ENCODE data around the gene MAPKAPK5. TPM values are rescaled to one million over a fixed set of nuclear protein-coding genes. Genes with fewer than 3 reads are reported as not detected.
A peak's percentile ranks its signal among the peaks of the same experiment; 100 is the strongest.
"Not testable (repeated sequence)": the region's sequence is repeated elsewhere in the genome, so short reads cannot be mapped to it uniquely, and the experiment has no call there.

Gene MAPKAPK5
- polyA plus RNA-seq, 1 donor from 2014 or later = 35.0 TPM

DNA sequence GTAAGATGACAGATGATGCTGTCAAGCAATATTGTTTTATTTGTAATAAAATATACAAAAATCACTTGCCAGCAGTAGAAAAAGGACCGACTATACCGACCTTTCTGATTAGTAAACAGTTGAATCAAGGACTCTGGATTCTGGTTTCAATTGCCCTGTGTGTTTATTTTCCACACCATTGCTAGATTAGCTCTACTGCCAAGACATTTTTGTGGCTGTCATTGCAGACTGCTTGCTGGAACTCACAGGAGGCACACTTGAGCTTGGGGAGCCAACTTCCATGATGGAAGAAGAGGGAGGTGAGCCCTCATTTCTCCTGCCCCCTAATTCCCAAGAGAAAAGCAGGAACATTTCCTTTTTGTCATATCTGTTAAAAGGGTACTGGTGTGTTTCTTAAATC, 51.3 kb downstream of the MAPKAPK5 start:
- H3K9me3 Mint-ChIP-seq = no peaks in the 10 kb centered on the region
- no peaks in the 10 kb centered on the region for H3K27me3 Mint-ChIP-seq
- no peaks in the 10 kb centered on the region for H3K4me1 Mint-ChIP-seq
- no peak overlapping the region for H3K4me3 Mint-ChIP-seq
- H3K27ac Mint-ChIP-seq = no peak overlapping the region
- H3K36me3 Mint-ChIP-seq = peaks cover 7% of the 10 kb centered on the region

DNA sequence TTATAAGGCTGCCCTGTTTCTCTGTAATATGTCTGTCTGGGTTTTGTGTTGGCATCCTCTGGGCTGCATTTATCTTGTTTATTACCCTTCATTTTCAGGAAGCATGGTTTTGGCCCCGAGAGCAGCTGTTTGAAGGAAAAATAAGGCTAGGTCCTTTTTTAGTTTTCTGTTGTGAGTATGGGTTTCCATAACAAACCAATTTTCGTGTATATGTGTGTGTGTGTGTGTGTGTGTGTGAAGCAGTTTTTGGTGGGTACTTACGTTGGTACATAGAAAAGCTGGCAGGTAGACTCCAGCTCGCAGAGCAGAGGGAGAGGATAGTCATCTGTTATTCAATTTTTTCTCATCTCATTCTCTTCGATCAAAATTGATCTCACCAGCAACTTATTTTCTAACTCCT, 52.5 kb downstream of the MAPKAPK5 start:
- Mint-ChIP-seq H3K27me3 (no peaks in the 10 kb centered on the region), H3K9me3 (no peaks in the 10 kb centered on the region), H3K27ac (no peak overlapping the region), H3K36me3 (peaks cover 7% of the 10 kb centered on the region), H3K4me1 (peaks cover 0 to 2% (median 0%) of the 10 kb centered on the region in 3 donors), H3K4me3 (no peak overlapping the region)

DNA sequence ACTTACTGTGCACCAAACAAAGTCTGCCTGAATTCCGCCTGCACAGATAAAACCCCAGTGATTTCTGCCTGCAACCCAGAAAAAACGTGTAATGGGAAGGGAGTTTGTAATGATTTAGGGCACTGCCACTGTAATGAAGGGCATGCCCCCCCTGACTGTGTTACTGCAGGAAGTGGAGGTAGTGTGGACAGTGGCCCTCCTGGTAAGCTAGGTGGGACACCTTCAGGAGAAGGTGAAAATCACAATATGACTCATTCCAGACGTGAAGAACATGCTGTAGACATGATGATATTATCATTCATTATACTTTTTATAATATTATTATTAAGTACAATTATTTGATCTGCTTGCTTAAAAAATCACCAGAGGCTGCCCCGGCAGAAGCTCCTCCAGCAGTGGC, 59.2 kb downstream of the MAPKAPK5 start:
- peak overlapping the region in 2 of 3 donors; percentile 39 to 67 for H3K27ac Mint-ChIP-seq
- peaks cover 0 to 2% (median 0%) of the 10 kb centered on the region in 3 donors for H3K4me1 Mint-ChIP-seq
- no peak overlapping the region for H3K4me3 Mint-ChIP-seq
- peaks cover 0 to 4% (median 3%) of the 10 kb centered on the region in 3 donors for H3K9me3 Mint-ChIP-seq
- H3K36me3 Mint-ChIP-seq = peaks cover 6% of the 10 kb centered on the region
- no peaks in the 10 kb centered on the region for H3K27me3 Mint-ChIP-seq

DNA sequence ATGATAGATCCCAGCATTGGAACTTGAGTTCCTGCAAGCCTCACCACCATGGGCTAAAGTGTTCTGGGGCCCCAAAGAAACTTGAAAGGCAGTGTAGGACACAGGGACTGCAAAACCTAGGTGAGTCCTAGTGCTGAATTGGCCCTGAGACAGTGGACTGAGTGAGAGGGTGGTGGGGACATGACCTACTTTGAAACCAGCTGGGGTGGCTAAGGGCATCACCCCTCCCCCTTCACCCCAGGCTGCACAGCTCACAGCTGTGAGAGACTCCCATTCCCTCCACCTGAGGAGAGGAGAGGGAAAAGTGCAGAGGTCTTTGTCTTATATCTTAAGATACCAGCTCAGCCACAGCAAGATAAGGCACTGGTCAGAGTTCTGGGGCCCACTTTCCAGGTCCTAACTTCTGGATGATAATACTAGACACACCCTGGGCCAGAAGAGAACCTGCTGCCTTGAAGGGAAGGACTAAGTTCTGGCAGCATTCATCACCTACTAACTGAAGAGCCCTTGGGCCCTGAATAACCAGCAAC, 62.5 kb downstream of the MAPKAPK5 start:
- no peak overlapping the region for H3K4me3 Mint-ChIP-seq

DNA sequence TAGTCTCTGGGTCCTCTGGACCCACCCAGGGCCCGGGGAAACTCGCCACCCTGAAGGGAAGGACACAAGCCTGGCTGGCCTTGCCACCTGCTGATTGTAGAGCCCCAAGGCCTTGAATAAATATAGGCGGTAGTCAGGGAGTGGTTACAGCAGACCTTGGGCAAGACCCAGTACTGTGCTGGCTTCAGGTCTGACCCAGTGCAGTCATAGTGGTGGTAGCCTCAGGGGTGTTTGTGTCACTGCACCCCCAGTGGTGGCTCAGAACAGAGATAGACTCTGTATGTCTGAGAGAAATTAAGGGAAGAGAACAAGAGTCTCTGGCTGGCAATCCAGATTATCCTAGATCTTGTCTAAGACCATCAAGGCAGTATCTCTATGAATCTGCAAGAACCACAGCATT, 63.5 kb downstream of the MAPKAPK5 start:
- peaks cover 18% of the 10 kb centered on the region for H3K36me3 Mint-ChIP-seq
- H3K9me3 Mint-ChIP-seq = peaks cover 5 to 11% (median 8%) of the 10 kb centered on the region in 3 donors

More for the DNA sequence above, 62.5 kb downstream of the MAPKAPK5 start:
- Mint-ChIP-seq H3K27ac (peak overlapping the region in 1 of 3 donors; percentile 28), H3K27me3 (no peaks in the 10 kb centered on the region), H3K9me3 (peaks cover 5 to 10% (median 7%) of the 10 kb centered on the region in 3 donors), H3K4me1 (no peaks in the 10 kb centered on the region), H3K36me3 (peaks cover 13% of the 10 kb centered on the region)

DNA sequence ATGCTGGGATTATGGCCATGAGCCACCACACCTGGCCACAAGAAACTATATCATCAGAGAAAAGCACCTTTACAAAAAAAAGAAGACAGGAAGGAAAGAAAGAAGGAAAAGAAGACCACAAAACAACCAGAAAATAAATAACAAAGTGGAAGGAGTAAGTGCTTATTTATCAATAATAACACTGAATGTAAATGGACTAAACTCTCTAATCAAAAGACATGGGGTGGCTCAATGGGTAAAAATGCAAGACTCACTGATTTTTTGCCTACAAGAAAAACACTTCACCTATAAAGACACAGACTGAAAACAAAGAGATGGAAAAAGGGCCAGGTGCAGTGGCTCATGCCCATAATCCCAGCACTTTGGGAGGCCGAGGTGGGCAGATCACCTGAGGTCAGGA, 65.7 kb downstream of the MAPKAPK5 start:
- Mint-ChIP-seq H3K4me3 (no peak overlapping the region), H3K36me3 (peaks cover 18% of the 10 kb centered on the region), H3K9me3 (peaks cover 5 to 11% (median 10%) of the 10 kb centered on the region in 3 donors), H3K27me3 (no peaks in the 10 kb centered on the region), H3K4me1 (no peaks in the 10 kb centered on the region), H3K27ac (no peak overlapping the region)

More for the DNA sequence above, 63.5 kb downstream of the MAPKAPK5 start:
- Mint-ChIP-seq H3K27ac (no peak overlapping the region), H3K27me3 (no peaks in the 10 kb centered on the region), H3K4me1 (no peaks in the 10 kb centered on the region), H3K4me3 (no peak overlapping the region)

DNA sequence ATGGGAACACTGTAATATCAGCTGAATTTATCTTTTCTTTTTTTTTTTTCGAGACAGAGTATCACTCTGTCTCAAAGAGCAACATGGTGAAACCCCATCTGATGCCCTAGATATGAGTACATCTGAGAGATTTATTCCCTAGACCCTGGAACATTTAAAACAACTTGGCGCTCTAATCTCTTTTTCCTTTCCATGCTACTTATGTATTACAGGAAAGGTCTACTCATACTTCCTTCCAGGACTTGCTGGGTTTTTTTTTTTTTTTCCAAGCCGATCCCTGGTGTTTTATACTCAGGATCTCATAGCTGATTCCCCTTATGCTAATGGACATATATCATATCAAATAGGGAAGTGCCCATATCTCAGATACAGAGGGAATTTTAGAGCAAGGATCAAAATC, 83.1 kb downstream of the MAPKAPK5 start:
- H3K27ac Mint-ChIP-seq = no peak overlapping the region

DNA sequence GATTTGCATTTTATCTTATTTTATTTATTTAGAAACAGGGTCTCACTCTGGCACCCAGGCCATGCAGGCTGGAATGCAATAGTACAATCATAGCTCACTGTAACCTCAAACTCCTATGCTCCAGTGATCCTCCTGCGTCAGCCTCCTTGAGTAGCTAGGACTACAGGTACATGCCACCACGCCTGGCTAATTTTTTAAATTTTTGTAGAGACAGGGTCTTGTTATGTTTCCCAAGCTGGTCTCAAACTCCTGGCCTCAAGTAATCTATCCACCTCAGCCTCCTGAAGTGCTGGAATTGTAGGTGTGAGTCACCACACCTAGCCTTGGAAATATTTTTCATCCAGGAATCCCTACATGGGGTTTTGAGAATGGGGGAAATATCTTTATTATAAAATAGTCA, 84.6 kb downstream of the MAPKAPK5 start:
- Mint-ChIP-seq H3K27ac (no peak overlapping the region), H3K4me1 (no peaks in the 10 kb centered on the region), H3K27me3 (no peaks in the 10 kb centered on the region), H3K9me3 (no peaks in the 10 kb centered on the region), H3K4me3 (no peak overlapping the region), H3K36me3 (peaks cover 3% of the 10 kb centered on the region)

More for the DNA sequence above, 83.1 kb downstream of the MAPKAPK5 start:
- Mint-ChIP-seq H3K9me3 (no peaks in the 10 kb centered on the region), H3K36me3 (no peaks in the 10 kb centered on the region), H3K27me3 (no peaks in the 10 kb centered on the region), H3K4me1 (no peaks in the 10 kb centered on the region), H3K4me3 (no peak overlapping the region)

DNA sequence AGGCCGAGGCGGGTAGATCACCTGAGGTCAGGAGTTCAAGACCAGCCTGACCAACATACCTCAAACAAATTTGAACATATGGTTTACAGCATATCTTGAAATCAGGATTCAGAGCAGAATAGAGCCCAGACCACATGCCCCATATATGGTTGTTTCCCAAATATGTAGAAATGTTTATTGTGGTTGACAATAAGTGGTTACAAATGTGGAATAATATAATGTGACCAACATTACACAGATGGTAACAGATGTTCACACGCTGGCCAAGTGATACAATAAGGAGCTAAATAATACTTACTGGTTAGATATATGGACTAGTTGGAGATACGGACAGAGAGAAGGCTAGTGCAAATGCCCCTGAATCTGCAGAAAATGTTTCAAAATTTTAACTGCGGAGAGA, 85.3 kb downstream of the MAPKAPK5 start:
- Mint-ChIP-seq H3K27me3 (no peaks in the 10 kb centered on the region), H3K36me3 (peaks cover 3% of the 10 kb centered on the region), H3K4me3 (no peak overlapping the region), H3K27ac (no peak overlapping the region), H3K4me1 (no peaks in the 10 kb centered on the region), H3K9me3 (no peaks in the 10 kb centered on the region)

DNA sequence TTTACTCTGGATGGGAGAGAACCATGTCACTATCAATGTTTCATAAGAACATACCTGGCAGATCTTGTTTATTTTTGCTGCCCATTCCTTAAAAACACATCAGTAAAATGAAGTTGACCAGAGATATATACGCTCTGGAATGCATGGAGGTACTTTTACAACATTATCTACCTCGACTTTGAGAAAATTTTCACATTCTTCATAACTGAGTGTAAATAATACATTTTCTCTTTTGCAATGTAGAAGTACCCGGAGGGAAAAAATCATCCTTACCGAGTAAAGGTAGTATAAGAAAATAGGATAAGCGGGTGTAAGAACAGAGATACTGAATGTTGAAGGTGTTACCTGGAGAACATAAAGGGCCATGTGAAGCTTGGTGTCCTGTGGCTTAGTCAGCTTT, 90.2 kb downstream of the MAPKAPK5 start:
- no peak overlapping the region for H3K4me3 Mint-ChIP-seq
- no peaks in the 10 kb centered on the region for H3K9me3 Mint-ChIP-seq
- H3K27me3 Mint-ChIP-seq = no peaks in the 10 kb centered on the region
- H3K36me3 Mint-ChIP-seq = peaks cover 3% of the 10 kb centered on the region
- no peaks in the 10 kb centered on the region for H3K4me1 Mint-ChIP-seq
- H3K27ac Mint-ChIP-seq = no peak overlapping the region

DNA sequence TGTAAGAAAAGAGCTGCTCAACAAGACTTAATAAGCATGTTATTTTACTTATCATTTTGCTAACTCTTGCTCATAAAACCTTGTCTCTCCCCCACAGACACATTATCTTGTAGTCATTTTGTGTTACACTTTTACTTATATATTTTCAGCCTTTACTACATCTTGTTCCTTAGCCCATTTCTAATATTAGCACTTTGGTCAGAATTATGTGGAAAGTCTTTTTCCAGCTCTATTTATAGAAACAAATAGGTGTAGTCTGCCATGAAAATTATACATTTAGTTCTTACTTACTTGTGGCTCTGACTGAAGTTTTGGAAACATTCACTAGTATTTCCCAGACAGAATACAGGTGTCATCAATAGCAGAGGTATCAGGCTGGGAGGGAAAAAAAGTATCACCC, 94.8 kb downstream of the MAPKAPK5 start:
- no peaks in the 10 kb centered on the region for H3K27me3 Mint-ChIP-seq
- no peak overlapping the region for H3K4me3 Mint-ChIP-seq
- no peak overlapping the region for H3K27ac Mint-ChIP-seq
- H3K36me3 Mint-ChIP-seq = peaks cover 4% of the 10 kb centered on the region
- no peaks in the 10 kb centered on the region for H3K9me3 Mint-ChIP-seq
- no peaks in the 10 kb centered on the region for H3K4me1 Mint-ChIP-seq

DNA sequence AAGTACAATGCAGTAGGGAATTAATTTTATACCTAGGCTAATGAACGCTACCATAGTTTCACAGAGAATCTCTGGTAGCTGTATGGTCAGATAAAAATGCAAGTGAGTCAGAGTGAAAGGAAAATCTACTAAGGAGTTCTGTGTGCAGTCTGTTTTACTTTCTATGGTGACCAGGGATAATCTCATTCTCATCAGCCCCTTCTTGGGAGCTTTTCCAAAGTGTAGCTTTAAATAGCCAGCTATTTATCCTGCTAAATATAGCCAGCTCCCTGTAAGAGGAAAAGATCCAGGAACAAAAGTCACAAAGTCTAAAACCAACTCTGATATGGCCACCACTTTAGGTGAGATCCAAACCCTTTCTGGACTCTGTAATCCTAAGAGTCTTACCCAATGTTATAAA, 95.4 kb downstream of the MAPKAPK5 start:
- Mint-ChIP-seq H3K36me3 (peaks cover 4% of the 10 kb centered on the region), H3K4me1 (no peaks in the 10 kb centered on the region), H3K9me3 (no peaks in the 10 kb centered on the region), H3K27ac (no peak overlapping the region), H3K27me3 (no peaks in the 10 kb centered on the region), H3K4me3 (no peak overlapping the region)

DNA sequence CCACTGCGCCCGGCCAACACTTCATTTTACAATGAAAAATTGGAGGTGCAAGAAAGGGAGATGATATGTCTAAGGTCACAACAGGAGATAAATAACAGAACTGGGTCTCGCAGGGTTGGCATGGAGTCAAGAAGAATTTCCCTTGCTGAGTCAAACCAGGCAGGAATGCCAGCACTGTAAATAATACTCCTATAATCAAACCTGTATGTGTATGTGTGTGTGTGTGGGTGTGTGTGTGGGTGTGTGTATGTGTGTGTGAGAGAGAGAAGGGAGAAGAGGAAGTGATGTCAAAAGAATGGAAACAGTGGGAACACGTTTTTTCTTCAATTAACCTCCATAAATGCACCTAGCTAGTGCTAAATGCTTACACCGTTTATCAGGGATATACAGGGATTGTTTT, 100.5 kb downstream of the MAPKAPK5 start:
- Mint-ChIP-seq H3K27ac (peak overlapping the region in 2 of 3 donors; percentile 27 to 46), H3K27me3 (no peaks in the 10 kb centered on the region), H3K4me3 (no peak overlapping the region), H3K9me3 (no peaks in the 10 kb centered on the region), H3K4me1 (no peaks in the 10 kb centered on the region), H3K36me3 (peaks cover 4% of the 10 kb centered on the region)

DNA sequence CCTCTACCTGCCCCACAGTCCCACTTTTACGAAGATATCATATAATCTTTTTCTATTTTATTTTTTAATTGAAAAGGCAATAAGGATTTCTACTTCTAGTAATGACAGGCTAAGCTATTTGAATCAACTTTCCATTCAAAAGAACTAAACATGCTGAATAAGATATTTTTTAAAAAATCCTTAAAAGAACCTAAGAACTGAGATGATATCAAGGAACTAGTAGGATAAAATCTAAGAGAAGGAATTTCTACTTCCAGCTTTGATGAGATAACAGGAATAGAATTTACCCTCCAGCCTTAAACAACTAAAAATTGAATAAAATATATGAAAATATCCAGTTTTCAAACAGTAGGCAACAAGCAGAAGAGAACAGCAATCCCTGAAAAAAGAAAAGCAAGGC, 101.9 kb downstream of the MAPKAPK5 start:
- Mint-ChIP-seq H3K27me3 (no peaks in the 10 kb centered on the region), H3K4me1 (no peaks in the 10 kb centered on the region), H3K9me3 (no peaks in the 10 kb centered on the region), H3K36me3 (peaks cover 3% of the 10 kb centered on the region), H3K4me3 (no peak overlapping the region), H3K27ac (no peak overlapping the region)

DNA sequence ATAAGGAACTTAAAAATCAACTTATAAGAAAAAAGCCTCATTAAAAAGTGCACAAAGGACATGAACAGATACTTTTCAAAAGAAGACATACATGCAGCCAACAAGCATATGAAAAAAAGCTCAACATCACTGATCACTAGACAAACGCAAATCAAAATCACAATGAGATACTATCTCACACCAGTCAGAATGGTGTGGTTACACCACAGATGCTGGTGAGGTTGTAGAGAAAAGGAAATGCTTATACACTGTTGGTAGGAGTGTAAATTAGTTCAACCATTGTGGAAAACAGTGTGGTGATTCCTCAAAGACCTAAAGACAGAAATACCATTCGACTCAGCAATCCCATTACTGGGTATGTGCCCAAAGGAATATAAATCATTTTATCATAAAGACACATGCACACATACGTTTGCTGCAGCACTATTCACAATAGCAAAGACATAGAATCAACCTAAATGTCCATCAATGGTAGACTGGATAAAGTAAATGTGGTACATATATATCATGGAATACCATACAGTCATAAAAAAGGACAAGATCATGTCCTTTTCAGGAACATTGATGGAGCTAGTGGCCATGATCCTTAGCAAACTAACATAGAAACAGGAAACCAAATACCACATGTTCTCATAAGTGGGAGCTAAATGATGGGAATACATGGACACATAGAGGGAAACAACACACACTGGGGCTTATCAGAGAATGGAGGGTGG, 109.1 kb downstream of the MAPKAPK5 start:
- not testable (repeated sequence) for H3K36me3 Mint-ChIP-seq, H3K4me1 Mint-ChIP-seq, H3K27me3 Mint-ChIP-seq, H3K9me3 Mint-ChIP-seq, H3K27ac Mint-ChIP-seq
- peak overlapping the region in 1 of 4 donors; percentile 0 for H3K4me3 Mint-ChIP-seq

Data from IgD-negative memory B cell (primary cell).